HG02623 (cell line): ENCODE results near the gene NSL1.
"Not testable (repeated sequence)": the region's sequence is repeated elsewhere in the genome, so short reads cannot be mapped to it uniquely, and the experiment has no call there.

ENCODE experiments used
- ATAC-seq: cut with Tn5 transposase; IDR thresholded peaks from one replicate; pipeline ENCODE4 v1.9.1; 2021; ENCODE audit warnings: moderate library complexity; ENCODE audit not compliant: unreplicated experiment

The NSL1 gene

DNA sequence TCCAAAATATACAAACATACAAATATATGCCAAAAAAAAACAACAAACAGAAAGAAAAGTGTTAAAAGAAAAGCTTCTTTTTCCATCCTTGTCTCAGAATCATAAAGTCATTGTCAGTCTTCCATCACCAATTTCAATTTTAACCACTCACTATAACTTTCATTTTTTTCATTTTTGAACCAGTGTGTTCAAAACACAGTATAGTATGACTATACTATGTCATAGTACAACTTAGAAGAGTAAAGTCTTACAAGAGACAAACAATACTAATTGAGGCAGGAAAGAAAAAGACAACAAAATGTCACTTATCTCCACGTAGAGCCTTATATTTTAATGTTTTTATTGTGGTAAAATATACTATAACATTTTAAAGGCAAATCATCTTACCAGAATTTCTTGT is 7.6 kb downstream of the NSL1 start:
- no peak for ATAC-seq

- ATAC-seq: no peak
Measured at GRCh38 chr1:212782422-212783154, 9.0 kb downstream of the NSL1 start.

DNA sequence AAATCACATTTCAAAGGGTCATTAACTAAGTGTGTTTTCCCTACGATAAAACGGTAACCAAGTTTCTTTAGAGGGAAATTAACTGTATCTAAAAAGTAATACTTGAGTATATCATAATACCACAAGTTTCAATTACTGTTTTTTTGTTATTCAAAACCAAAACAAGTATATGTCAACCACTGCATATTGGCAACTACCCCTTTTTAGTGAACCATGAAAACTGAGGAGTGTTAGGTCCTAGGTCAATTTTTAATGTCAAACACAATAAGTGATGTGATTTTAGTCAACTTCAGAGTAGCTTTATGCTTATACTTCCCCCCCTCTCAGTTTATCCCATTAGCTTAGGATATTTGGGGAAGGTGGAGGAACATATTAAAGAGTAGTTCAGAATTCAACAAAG is 10.4 kb downstream of the NSL1 start:
- no peak for ATAC-seq

DNA sequence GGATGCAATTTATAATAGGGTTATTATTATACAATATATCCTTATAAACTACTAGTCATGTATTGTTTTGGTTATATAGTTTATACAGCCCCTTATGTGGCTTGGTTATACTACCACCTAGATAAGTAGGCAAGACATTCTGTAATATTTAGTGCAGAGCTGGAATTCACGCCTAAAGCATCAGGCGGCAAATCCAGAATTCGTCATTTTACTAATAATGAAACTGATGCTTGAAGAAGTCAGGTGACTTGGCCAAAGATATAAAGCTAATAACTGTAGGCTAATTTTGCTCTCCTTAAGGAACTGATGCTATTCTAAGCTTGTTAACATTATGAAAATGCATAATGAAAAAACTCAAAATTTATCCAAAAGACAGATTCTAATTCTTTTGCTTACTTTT is 10.8 kb downstream of the NSL1 start:
- no peak for ATAC-seq

DNA sequence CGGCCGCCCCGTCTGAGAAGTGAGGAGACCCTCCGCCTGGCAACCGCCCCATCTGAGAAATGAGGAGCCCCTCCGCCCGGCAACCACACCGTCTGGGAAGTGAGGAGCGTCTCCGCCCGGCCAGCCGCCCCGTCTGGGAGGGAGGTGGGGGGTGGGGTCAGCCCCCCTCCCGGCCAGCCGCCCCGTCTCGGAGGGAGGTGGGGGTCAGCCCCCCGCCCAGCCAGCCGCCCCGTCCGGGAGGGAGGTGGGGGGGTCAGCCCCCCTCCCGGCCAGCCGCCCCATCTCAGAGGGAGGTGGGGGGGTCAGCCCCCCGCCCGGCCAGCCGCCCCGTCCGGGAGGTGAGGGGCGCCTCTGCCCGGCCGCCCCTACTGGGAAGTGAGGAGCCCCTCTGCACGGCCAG is 12.5 kb downstream of the NSL1 start:
- not testable (repeated sequence) for ATAC-seq

GRCh38 chr1:212777151-212777550 is 14.4 kb downstream of the NSL1 start:
- ATAC-seq: no peak

- no peak for ATAC-seq
Measured at GRCh38 chr1:212775241-212775640, 16.3 kb downstream of the NSL1 start.

DNA sequence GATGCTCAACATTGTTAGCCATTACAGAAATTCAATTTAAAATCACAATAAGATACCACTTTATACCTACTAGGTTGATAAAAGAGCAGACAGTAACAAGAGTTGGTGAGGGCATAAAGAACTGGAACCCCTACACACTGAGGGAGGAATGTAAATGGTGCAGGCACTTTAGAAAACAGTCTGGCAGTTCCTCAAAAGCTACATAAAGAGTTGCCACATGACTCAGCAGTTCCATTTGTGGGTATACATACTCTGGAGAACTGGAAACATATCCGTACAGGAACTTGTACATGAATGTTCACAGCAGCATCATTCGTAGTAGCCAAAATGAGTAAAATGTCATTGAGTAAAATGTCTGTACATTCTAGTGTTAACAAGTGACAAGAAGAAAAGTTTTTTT is 17.0 kb downstream of the NSL1 start:
- no peak for ATAC-seq

GRCh38 chr1:212773011-212773410 is 18.6 kb downstream of the NSL1 start:
- ATAC-seq: no peak

- no peak for ATAC-seq
Measured at GRCh38 chr1:212771341-212771740, 20.2 kb downstream of the NSL1 start.

DNA sequence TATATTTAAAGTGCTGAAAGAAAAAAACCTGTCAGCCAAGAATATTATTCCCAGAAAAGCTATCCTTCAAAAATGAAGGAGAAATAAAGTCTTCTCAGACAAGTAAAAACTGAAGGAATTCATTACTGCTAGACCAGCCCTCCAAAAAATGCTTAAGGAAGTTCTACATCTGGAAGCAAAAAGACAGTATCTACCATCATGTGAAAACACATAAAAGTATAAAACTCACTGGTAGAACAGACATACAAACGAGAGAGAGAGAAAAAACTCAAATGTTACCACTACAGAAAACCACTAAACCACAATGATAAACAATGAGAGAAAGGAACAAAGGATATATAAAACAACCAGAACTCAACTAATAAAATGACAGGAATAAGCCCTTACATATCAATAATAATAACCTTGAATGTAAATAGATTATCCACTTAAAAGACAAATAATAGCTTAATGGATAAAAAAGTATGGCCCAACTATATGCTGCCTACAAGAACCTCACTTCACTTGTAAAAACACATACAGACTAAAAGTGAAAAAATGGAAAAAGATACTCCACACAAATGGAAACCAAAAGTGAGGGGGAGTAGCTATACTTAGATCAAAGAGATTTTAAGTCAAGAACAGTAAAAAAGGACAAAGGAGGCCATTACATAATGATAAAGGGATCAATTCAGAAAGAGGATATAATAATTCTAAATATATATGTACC is 22.0 kb downstream of the NSL1 start:
- no peak for ATAC-seq

GRCh38 chr1:212766825-212767224 is 24.8 kb downstream of the NSL1 start:
- ATAC-seq: not testable (repeated sequence)

DNA sequence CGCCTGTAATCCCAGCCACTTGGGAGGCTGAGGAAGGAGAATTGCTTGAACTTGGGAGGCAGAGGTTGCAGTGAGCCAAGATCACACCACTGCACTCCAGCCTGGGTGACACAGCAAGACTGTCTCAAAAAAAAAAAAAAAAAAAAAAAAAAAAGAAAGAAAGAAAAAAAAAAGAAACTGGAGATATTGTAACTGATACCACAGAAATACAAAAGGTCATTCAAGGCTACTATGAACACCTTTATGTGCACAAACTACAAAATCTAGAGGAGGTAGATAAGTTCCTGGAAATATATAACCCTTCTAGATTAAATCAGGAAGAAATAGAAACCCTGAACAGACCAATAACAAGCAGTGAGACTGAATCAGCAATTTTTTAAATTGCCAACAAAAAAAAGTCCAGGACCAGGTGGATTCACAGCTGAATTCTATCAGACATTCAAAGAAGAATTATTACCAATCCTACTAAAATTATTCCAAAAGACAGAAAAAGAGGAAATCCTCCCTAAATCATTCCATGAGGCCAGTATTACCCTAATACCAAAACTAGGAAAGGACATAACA is 26.8 kb downstream of the NSL1 start:
- not testable (repeated sequence) for ATAC-seq

GRCh38 chr1:212762839-212763238 is 28.7 kb downstream of the NSL1 start:
- no peak for ATAC-seq

DNA sequence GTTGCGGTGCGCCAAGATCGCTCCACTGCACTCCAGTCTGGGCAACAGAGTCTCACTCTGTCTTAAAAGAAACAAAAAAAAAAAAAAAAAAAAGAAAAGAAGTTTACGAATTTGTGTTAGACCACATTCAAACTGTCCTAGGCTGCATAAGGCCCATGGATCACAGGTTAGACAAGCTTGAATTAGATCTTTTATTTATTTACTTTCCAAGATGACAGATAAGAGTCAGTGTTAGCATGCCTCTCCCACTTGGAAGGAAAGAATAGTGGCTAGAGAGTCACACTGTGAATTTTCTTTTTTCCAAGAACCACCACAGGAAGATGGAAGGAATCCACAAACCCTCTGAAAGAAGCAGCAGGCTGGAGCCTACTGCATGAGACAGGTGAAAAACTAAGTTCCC is 29.3 kb downstream of the NSL1 start:
- no peak for ATAC-seq

- peak; percentile 48 for ATAC-seq
Measured at GRCh38 chr1:212760126-212760823, 31.3 kb downstream of the NSL1 start.

DNA sequence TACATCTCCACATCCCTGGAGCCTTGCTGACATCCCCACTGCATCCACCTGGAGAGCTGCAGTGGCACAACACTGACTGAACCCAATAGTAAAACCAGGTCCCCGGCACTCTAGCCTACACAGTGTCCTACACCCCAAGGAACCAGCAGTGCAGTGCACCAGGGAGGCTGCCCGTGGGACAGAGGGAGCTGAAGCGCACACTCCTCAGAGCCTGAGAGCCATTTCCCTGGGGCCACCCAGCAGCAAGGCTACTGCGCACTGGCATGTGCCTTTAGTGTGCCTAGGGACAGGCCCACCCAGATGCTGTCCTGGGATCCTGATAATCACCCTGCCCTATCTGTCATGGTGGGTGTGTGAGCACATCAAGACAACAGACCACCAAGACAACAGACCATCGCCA is 31.9 kb downstream of the NSL1 start:
- no peak for ATAC-seq

GRCh38 chr1:212754680-212755079 is 36.9 kb downstream of the NSL1 start:
- ATAC-seq: no peak

DNA sequence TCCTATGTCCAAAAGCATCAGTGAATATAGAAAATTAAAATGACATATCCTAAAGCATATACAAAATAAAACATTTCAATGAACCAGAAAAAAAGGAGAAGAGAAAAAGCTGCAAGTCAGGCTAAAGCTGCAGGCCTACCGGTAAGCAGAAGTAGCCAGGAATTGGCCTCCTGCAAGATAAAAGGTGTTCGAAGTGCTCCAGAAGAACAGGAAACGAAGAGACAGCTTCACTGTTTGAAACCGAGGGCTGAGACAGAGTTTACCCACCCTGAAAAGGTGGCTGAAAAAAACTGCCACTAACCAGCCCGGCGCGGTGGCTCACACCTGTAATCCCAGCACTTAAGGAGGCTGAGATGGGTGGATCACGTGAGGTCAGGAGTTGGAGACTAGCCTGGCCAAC is 37.4 kb downstream of the NSL1 start:
- ATAC-seq: no peak

GRCh38 chr1:212753749-212754148 is 37.8 kb downstream of the NSL1 start:
- no peak for ATAC-seq

- no peak for ATAC-seq
Measured at GRCh38 chr1:212752934-212753497, 38.6 kb downstream of the NSL1 start.
